NT2/D1 (cell line): ENCODE results near the gene VNN1.
"Not testable (repeated sequence)": the region's sequence is repeated elsewhere in the genome, so short reads cannot be mapped to it uniquely, and the experiment has no call there.

Source experiments
- DNase-seq: peaks from one replicate; pipeline ENCODE4 v3.0.0-alpha.2; 2011; ENCODE audit warnings: low read depth, low spot score
- H3K27me3 ChIP-seq: 2 replicates; pipeline ENCODE4 v1.6.0; 2011; ENCODE audit warnings: mild to moderate bottlenecking; ENCODE audit not compliant: insufficient read length, insufficient read depth
- H3K36me3 ChIP-seq: 2 replicates; pipeline ENCODE4 v1.6.1; 2011; ENCODE audit warnings: mild to moderate bottlenecking, low read length, mixed read lengths; ENCODE audit not compliant: insufficient read depth, insufficient read length
- H3K4me1 ChIP-seq: 2 replicates; pipeline ENCODE4 v1.5.1; 2011; ENCODE audit not compliant: insufficient read depth, insufficient read length
- H3K4me3 ChIP-seq: 2 replicates; pipeline ENCODE4 v1.5.1; 2011; ENCODE audit warnings: low read depth; ENCODE audit not compliant: insufficient read length
- H3K9ac ChIP-seq: 2 replicates; pipeline ENCODE4 v1.6.0; 2011; ENCODE audit warnings: low read depth; ENCODE audit not compliant: insufficient read length
- H3K9me3 ChIP-seq: 2 replicates; pipeline ENCODE4 v1.5.1; 2011; ENCODE audit warnings: mild to moderate bottlenecking, low read length; ENCODE audit not compliant: insufficient read depth
- SUZ12 ChIP-seq: IDR thresholded peaks from 2 replicates; pipeline ENCODE4 v1.6.1; 2011; ENCODE audit not compliant: insufficient read length, insufficient read depth; ENCODE audit errors: extremely low read depth
- YY1 ChIP-seq: IDR thresholded peaks from 2 replicates; pipeline ENCODE4 v1.6.1; 2011; ENCODE audit not compliant: insufficient read length, insufficient read depth
- ZNF274 ChIP-seq: IDR thresholded peaks from 2 replicates; pipeline ENCODE4 v1.6.1; 2011; ENCODE audit warnings: mild to moderate bottlenecking, low read depth, low read length

VNN1 gene

GRCh38 chr6:132659082-132659481 is 54.8 kb downstream of the VNN1 start, which contains the start of gene TAAR1:
Gene TAAR1 (minus strand): TSS chr6:132659182. CDS start chr6:132646003, 13,179 bp downstream.
- TF ChIP-seq SUZ12 (no peak), YY1 (no peak), ZNF274 (no peak)
- Histone ChIP-seq H3K9ac (no peak within 1 kb of the TSS), H3K4me3 (no peak within 1 kb of the TSS), H3K4me1 (no peaks in the 10 kb centered on the region), H3K27me3 (no peaks in the 10 kb centered on the region), H3K9me3 (no peaks in the 10 kb centered on the region), H3K36me3 (no peaks in the 10 kb centered on the region)
- no peak for DNase-seq

GRCh38 chr6:132651062-132651461 is 62.8 kb downstream of the VNN1 start:
- no peak overlapping the region for H3K9ac ChIP-seq
- H3K27me3 ChIP-seq = no peaks in the 10 kb centered on the region
- TF ChIP-seq YY1 (no peak), ZNF274 (no peak), SUZ12 (no peak)

GRCh38 chr6:132650429-132650828 is 63.4 kb downstream of the VNN1 start:
- Histone ChIP-seq H3K9me3 (no peaks in the 10 kb centered on the region), H3K4me1 (no peaks in the 10 kb centered on the region), H3K36me3 (no peaks in the 10 kb centered on the region), H3K27me3 (no peaks in the 10 kb centered on the region), H3K9ac (no peak overlapping the region), H3K4me3 (no peak overlapping the region)
- DNase-seq = no peak
- TF ChIP-seq YY1 (no peak), ZNF274 (no peak), SUZ12 (no peak)

More at GRCh38 chr6:132651062-132651461, 62.8 kb downstream of the VNN1 start:
- no peak for DNase-seq
- H3K9me3 ChIP-seq = no peaks in the 10 kb centered on the region
- H3K4me3 ChIP-seq = no peak overlapping the region
- H3K36me3 ChIP-seq = no peaks in the 10 kb centered on the region
- H3K4me1 ChIP-seq = no peaks in the 10 kb centered on the region

- Histone ChIP-seq H3K9me3 (no peaks in the 10 kb centered on the region), H3K27me3 (no peaks in the 10 kb centered on the region), H3K4me1 (no peaks in the 10 kb centered on the region), H3K4me3 (no peak overlapping the region), H3K36me3 (no peaks in the 10 kb centered on the region), H3K9ac (no peak overlapping the region)
- no peak for DNase-seq
- TF ChIP-seq YY1 (no peak), SUZ12 (no peak), ZNF274 (no peak)
Observed at GRCh38 chr6:132648828-132649227, 65.0 kb downstream of the VNN1 start.

GRCh38 chr6:132648356-132648755 is 65.5 kb downstream of the VNN1 start:
- H3K4me3 ChIP-seq = no peak overlapping the region
- no peaks in the 10 kb centered on the region for H3K9me3 ChIP-seq
- TF ChIP-seq SUZ12 = no peak
- TF ChIP-seq ZNF274 = no peak
- no peak for TF ChIP-seq YY1
- H3K4me1 ChIP-seq = no peaks in the 10 kb centered on the region
- H3K9ac ChIP-seq = no peak overlapping the region
- H3K27me3 ChIP-seq = no peaks in the 10 kb centered on the region
- no peaks in the 10 kb centered on the region for H3K36me3 ChIP-seq
- DNase-seq = no peak

GRCh38 chr6:132643547-132643946 is 70.3 kb downstream of the VNN1 start:
- H3K9me3 ChIP-seq = no peaks in the 10 kb centered on the region
- H3K4me1 ChIP-seq = no peaks in the 10 kb centered on the region
- TF ChIP-seq ZNF274 (no peak), YY1 (no peak)
- H3K9ac ChIP-seq = no peak overlapping the region
- no peaks in the 10 kb centered on the region for H3K27me3 ChIP-seq
- no peaks in the 10 kb centered on the region for H3K36me3 ChIP-seq
- no peak for DNase-seq
- no peak overlapping the region for H3K4me3 ChIP-seq

GRCh38 chr6:132637135-132637534 is 76.7 kb downstream of the VNN1 start:
- not testable (repeated sequence) for H3K9me3 ChIP-seq, DNase-seq, H3K36me3 ChIP-seq, H3K4me3 ChIP-seq, H3K9ac ChIP-seq, H3K27me3 ChIP-seq, H3K4me1 ChIP-seq

GRCh38 chr6:132635906-132636305 is 77.9 kb downstream of the VNN1 start:
- H3K27me3 ChIP-seq, H3K9me3 ChIP-seq, H3K36me3 ChIP-seq, H3K9ac ChIP-seq, DNase-seq, H3K4me1 ChIP-seq, H3K4me3 ChIP-seq: not testable (repeated sequence)

GRCh38 chr6:132635288-132635687 is 78.6 kb downstream of the VNN1 start:
- not testable (repeated sequence) for H3K27me3 ChIP-seq, H3K9me3 ChIP-seq, H3K4me3 ChIP-seq, DNase-seq, H3K36me3 ChIP-seq, H3K9ac ChIP-seq, H3K4me1 ChIP-seq
